Endodermal cell (in vitro differentiated cells): Measurements from ENCODE around the gene SH3TC1. TPM values are rescaled to one million over a fixed set of nuclear protein-coding genes. Genes with fewer than 3 reads are reported as not detected.

ENCODE experiments used
- DNase-seq: peaks from one replicate; pipeline ENCODE4 v3.0.0-alpha.2; 2017
- H3K27ac ChIP-seq: 2 replicates; pipeline ENCODE4 v1.5.1; 2013; ENCODE audit warnings: mild to moderate bottlenecking, low read depth, low read length, moderate library complexity
- H3K27me3 ChIP-seq: 2 replicates; pipeline ENCODE4 v1.6.1; 2013; ENCODE audit warnings: mild to moderate bottlenecking, low read length, moderate library complexity; ENCODE audit not compliant: insufficient read depth, control insufficient read depth, poor library complexity, severe bottlenecking
- H3K36me3 ChIP-seq: 2 replicates; pipeline ENCODE4 v1.7.0; 2013; ENCODE audit warnings: mild to moderate bottlenecking, low read length, moderate library complexity; ENCODE audit not compliant: control insufficient read depth, insufficient read depth
- H3K4me1 ChIP-seq: one replicate; pipeline ENCODE4 v1.7.0; 2013; ENCODE audit warnings: low read length; ENCODE audit not compliant: control insufficient read depth, insufficient read depth
- H3K4me3 ChIP-seq: 2 replicates; pipeline ENCODE4 v1.5.1; 2013; ENCODE audit warnings: mild to moderate bottlenecking, low read length, moderate library complexity
- H3K9ac ChIP-seq: 2 replicates; pipeline ENCODE4 v1.6.1; 2013; ENCODE audit warnings: mild to moderate bottlenecking, low read length, moderate library complexity; ENCODE audit not compliant: poor library complexity, severe bottlenecking; ENCODE audit errors: extremely low read depth
- H3K9me3 ChIP-seq: 2 replicates; pipeline ENCODE4 v1.6.1; 2013; ENCODE audit warnings: mild to moderate bottlenecking, low read length, moderate library complexity; ENCODE audit not compliant: control insufficient read depth
- H3K27ac Mint-ChIP-seq: 2 replicates; pipeline ENCODE4 v1.8.0; 2020; ENCODE audit warnings: mixed read lengths
- H3K27me3 Mint-ChIP-seq: 2 replicates; pipeline ENCODE4 v1.8.0; 2021; ENCODE audit warnings: mild to moderate bottlenecking, mixed read lengths; ENCODE audit not compliant: insufficient read depth
- H3K36me3 Mint-ChIP-seq: 2 replicates; pipeline ENCODE4 v1.8.0; 2020; ENCODE audit warnings: low read depth, mixed read lengths
- H3K4me1 Mint-ChIP-seq: 2 replicates; pipeline ENCODE4 v1.8.0; 2020; ENCODE audit warnings: mixed read lengths
- H3K4me3 Mint-ChIP-seq: 2 replicates; pipeline ENCODE4 v1.8.0; 2020; ENCODE audit warnings: mild to moderate bottlenecking, moderate library complexity, mixed read lengths
- H3K9me3 Mint-ChIP-seq: 2 replicates; pipeline ENCODE4 v1.8.0; 2020; ENCODE audit warnings: mild to moderate bottlenecking, mixed read lengths
- WGBS, 2 experiments: methylation state at CpG; one replicate each; pipeline versions ENCODE4 v1.1.5 to v1.1.7; 2013; ENCODE audit warnings: missing lambda C conversion rate in 2 of 2, mixed read lengths in 1 of 2; ENCODE audit not compliant: insufficient coverage in 1 of 2, insufficient read length in 1 of 2; 5-methylcytosine and 5-hydroxymethylcytosine counted together
- total RNA-seq, 2 donors: library from RNA; stranded (reverse); fragmentation: NEBNext Ultra II Directional in 1 of 2; extraction: Animal tissue kit (Norgen Biotek cat#: 25700) in 1 of 2; gene quantifications; 2 replicates in 1 of 2; 3 replicates in 1 of 2; pipeline ENCODE4 v1.2.1, GENCODE V29; 2021
- TF ChIP-seq, protein P1 (sequence below): fragments of 200-600 bp; sonication (generic); conservative IDR thresholded peaks from 2 replicates; pipeline ENCODE4 v1.5.0; 2021; ENCODE audit warnings: antibody characterized with exemption, mild to moderate bottlenecking

SH3TC1 gene
- total RNA-seq, 2 donors from 2014 or later = 1.9 to 2.6 TPM

DNA sequence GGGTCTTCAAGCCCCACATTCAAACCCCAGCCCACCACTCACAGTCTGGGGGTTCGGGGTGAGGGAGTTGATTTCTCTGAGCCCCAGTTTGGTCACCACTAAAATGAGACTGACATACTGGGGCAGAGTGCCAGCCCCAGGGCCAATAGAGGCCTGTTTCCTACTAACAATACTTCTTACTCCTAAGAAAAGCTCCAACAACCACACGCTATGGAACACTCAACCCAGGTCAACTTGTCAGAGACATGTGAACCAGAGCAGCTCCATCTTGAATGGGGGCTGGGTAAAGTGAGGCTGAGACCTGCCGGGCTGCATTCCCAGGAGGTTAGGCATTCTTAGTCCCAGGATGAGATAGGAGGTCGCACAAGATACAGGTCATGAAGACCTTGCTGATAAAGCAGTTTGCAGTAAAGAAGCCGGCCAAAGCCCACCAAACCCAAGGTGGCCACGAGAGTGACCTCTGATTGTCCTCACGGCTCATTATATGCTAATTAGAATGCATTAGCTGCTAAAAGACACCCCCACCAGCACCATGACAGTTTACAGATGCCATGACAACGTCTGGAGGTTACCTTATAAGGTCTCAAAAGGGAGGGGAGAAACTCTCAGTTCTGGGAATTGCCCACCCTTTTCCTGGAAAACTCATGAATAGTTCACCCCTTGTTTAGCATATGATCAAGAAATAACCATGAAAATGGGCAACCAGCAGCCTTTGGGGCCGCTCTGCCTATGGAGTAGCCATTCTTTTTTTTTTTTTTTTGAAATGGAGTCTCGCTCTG lies 43.9 kb downstream of the SH3TC1 start:
- no peak for DNase-seq
- Mint-ChIP-seq H3K27ac (no peak overlapping the region), H3K4me3 (no peak overlapping the region), H3K9me3 (peaks cover 4% of the 10 kb centered on the region), H3K36me3 (no peaks in the 10 kb centered on the region), H3K4me1 (peaks cover 4% of the 10 kb centered on the region), H3K27me3 (no peaks in the 10 kb centered on the region)
- Histone ChIP-seq H3K36me3 (no peaks in the 10 kb centered on the region), H3K4me3 (no peak overlapping the region), H3K27me3 (no peaks in the 10 kb centered on the region), H3K9me3 (no peaks in the 10 kb centered on the region), H3K9ac (no peak overlapping the region), H3K27ac (no peak overlapping the region), H3K4me1 (peaks cover 6% of the 10 kb centered on the region)
- WGBS, 2 experiments = 84 to 89% methylated on average over 3 to 10 of the region's 10 CpGs
- TF ChIP-seq, protein P1, sequence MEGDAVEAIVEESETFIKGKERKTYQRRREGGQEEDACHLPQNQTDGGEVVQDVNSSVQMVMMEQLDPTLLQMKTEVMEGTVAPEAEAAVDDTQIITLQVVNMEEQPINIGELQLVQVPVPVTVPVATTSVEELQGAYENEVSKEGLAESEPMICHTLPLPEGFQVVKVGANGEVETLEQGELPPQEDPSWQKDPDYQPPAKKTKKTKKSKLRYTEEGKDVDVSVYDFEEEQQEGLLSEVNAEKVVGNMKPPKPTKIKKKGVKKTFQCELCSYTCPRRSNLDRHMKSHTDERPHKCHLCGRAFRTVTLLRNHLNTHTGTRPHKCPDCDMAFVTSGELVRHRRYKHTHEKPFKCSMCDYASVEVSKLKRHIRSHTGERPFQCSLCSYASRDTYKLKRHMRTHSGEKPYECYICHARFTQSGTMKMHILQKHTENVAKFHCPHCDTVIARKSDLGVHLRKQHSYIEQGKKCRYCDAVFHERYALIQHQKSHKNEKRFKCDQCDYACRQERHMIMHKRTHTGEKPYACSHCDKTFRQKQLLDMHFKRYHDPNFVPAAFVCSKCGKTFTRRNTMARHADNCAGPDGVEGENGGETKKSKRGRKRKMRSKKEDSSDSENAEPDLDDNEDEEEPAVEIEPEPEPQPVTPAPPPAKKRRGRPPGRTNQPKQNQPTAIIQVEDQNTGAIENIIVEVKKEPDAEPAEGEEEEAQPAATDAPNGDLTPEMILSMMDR = no peak

DNA sequence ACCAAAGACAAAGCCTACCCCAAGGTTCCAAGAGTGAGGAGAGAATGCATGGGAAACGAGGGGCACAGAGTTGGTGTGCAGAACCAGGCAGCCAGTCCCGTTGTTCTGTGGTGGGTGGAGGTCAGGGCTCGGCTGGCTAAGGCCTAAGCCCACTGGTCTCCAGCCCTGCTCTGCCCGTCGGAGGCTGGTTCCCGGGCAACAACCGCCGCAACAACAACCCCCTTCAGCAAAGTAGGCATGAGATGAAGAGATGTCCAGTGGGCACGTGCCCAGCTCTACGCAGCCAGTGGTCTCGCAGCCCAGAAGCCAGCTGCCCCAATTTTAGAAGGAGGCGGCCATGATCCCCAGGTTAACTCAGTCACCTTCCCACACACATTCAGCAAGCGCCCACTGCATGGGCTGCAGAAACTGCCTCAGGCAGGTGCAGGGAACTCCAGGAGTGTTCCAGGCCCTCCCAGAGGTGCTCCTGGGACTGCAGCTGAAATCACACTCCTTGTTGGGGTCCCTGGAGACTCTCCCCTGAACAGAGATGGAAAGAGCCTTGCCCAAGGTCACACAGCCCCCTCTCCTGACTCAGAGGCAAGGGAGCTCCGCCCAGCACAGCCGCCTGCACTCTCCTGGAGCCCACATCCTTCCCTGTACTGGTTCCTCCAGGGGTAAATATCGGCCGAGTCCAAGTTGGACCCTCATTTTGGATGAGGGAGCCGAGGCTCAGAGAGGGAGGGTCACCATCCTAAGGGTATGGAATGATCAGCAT lies 45.1 kb downstream of the SH3TC1 start:
- no peaks in the 10 kb centered on the region for H3K27me3 Mint-ChIP-seq
- no peak overlapping the region for H3K27ac Mint-ChIP-seq
- no peaks in the 10 kb centered on the region for H3K36me3 Mint-ChIP-seq
- Histone ChIP-seq H3K9me3 (no peaks in the 10 kb centered on the region), H3K4me1 (peaks cover 6% of the 10 kb centered on the region), H3K36me3 (no peaks in the 10 kb centered on the region), H3K9ac (no peak overlapping the region), H3K27me3 (no peaks in the 10 kb centered on the region), H3K4me3 (no peak overlapping the region), H3K27ac (no peak overlapping the region)
- TF ChIP-seq, protein P1 = no peak
- 93 to 96% methylated on average over 14 to 18 of the region's 18 CpGs for WGBS, 2 experiments
- H3K4me3 Mint-ChIP-seq = no peak overlapping the region
- H3K9me3 Mint-ChIP-seq = peaks cover 4% of the 10 kb centered on the region
- peaks cover 4% of the 10 kb centered on the region for H3K4me1 Mint-ChIP-seq
- DNase-seq = no peak

DNA sequence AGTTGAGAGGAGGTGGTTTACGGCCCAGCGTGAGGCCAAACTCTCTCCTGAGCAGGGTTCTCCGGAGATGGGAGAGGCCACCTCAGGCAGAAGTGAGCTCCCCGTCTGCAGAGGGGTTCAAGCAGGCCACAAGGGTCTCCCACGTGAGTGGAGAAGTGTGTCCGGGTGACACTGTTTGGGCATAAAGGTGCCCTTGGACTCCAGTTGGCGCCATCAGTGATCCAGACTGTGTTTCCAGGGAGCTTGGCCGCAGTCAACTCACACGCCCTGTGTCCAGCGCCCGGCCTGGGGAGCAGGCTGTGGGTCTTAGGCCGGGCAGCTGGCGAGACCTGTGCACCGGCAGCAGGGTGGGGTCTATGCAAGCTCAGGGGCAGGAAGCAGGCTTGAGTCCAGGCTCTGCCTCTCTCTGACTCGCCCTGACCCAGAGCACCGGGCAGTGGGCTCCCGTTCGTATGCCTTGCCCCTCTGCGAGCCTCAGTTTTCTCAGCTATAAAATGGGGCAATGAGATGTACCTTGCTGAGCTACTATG lies 45.9 kb downstream of the SH3TC1 start:
- peaks cover 6% of the 10 kb centered on the region for H3K4me1 ChIP-seq
- 94 to 97% methylated on average over 13 to 19 of the region's 19 CpGs for WGBS, 2 experiments

More for the DNA sequence above, 45.9 kb downstream of the SH3TC1 start:
- H3K27me3 Mint-ChIP-seq = no peaks in the 10 kb centered on the region
- no peaks in the 10 kb centered on the region for H3K36me3 Mint-ChIP-seq
- no peak for DNase-seq
- peaks cover 4% of the 10 kb centered on the region for H3K4me1 Mint-ChIP-seq
- H3K27ac Mint-ChIP-seq = no peak overlapping the region
- Histone ChIP-seq H3K4me3 (no peak overlapping the region), H3K27ac (no peak overlapping the region), H3K27me3 (no peaks in the 10 kb centered on the region), H3K9me3 (no peaks in the 10 kb centered on the region), H3K36me3 (no peaks in the 10 kb centered on the region), H3K9ac (no peak overlapping the region)
- H3K4me3 Mint-ChIP-seq = no peak overlapping the region
- TF ChIP-seq, protein P1 = no peak
- H3K9me3 Mint-ChIP-seq = peaks cover 4% of the 10 kb centered on the region
